GM23338 (cell line): ENCODE results near the gene ADPGK. TPM values are rescaled to one million over a fixed set of nuclear protein-coding genes. Genes with fewer than 3 reads are reported as not detected.

Experiments used
- ATAC-seq: fragments of 200-7000 bp; cut with Tn5 transposase; 3 replicates; pipeline ENCODE4 v1.9.1; 2020
- DNase-seq: peaks from one replicate; pipeline ENCODE4 v3.0.0-alpha.2; 2015; ENCODE audit warnings: low spot score
- H2AFZ ChIP-seq: fragments of 200-600 bp; sonication (generic); 2 replicates; pipeline ENCODE4 v1.8.0; 2016; ENCODE audit warnings: antibody characterized with exemption, mild to moderate bottlenecking, moderate library complexity
- H3F3A ChIP-seq: fragments of 200-600 bp; sonication (generic); replicated peaks from 2 replicates; pipeline ENCODE4 v1.8.0; 2017; ENCODE audit warnings: antibody characterized with exemption, mixed run types, low read depth
- H3K27ac ChIP-seq: fragments of 200-600 bp; sonication (generic); 2 replicates; pipeline ENCODE4 v1.6.1; 2016; ENCODE audit warnings: low read depth
- H3K27me3 ChIP-seq: fragments of 200-600 bp; sonication (generic); 2 replicates; pipeline ENCODE4 v1.8.0; 2016; ENCODE audit warnings: mild to moderate bottlenecking, mixed run types, moderate library complexity; ENCODE audit not compliant: insufficient read depth
- H3K36me3 ChIP-seq: fragments of 200-600 bp; sonication (generic); 2 replicates; pipeline ENCODE4 v1.8.0; 2016; ENCODE audit warnings: mild to moderate bottlenecking; ENCODE audit not compliant: insufficient read depth
- H3K4me1 ChIP-seq: fragments of 200-600 bp; sonication (generic); 2 replicates; pipeline ENCODE4 v1.8.0; 2016; ENCODE audit warnings: mild to moderate bottlenecking, moderate library complexity; ENCODE audit not compliant: insufficient read depth
- H3K4me2 ChIP-seq: fragments of 200-600 bp; sonication (generic); 2 replicates; pipeline ENCODE4 v1.7.1; 2017; ENCODE audit warnings: mixed run types
- H3K4me3 ChIP-seq: fragments of 200-600 bp; sonication (generic); 2 replicates; pipeline ENCODE4 v1.6.1; 2016; ENCODE audit warnings: mixed run types
- H3K79me2 ChIP-seq: fragments of 200-600 bp; sonication (generic); replicated peaks from 2 replicates; pipeline ENCODE4 v1.8.0; 2017; ENCODE audit warnings: mild to moderate bottlenecking; ENCODE audit not compliant: insufficient read depth
- H3K9me2 ChIP-seq: fragments of 200-600 bp; sonication (generic); 2 replicates; pipeline ENCODE4 v1.8.0; 2017; ENCODE audit not compliant: insufficient read depth
- H4K20me1 ChIP-seq: fragments of 200-600 bp; sonication (generic); replicated peaks from 2 replicates; pipeline ENCODE4 v1.8.0; 2017; ENCODE audit warnings: mild to moderate bottlenecking; ENCODE audit not compliant: insufficient read depth
- H3K27ac Mint-ChIP-seq: 2 replicates; pipeline ENCODE4 v1.8.0; 2020; ENCODE audit warnings: inconsistent platforms, mild to moderate bottlenecking, moderate library complexity, mixed read lengths
- H3K27me3 Mint-ChIP-seq: 3 replicates; pipeline ENCODE4 v1.8.0; 2022; ENCODE audit warnings: low read depth, mild to moderate bottlenecking, moderate library complexity, mixed read lengths, inconsistent platforms; ENCODE audit not compliant: insufficient read depth, poor library complexity
- H3K36me3 Mint-ChIP-seq: 3 replicates; pipeline ENCODE4 v1.8.0; 2021; ENCODE audit warnings: low read depth, mild to moderate bottlenecking, inconsistent platforms, moderate library complexity, mixed read lengths
- H3K4me1 Mint-ChIP-seq: 3 replicates; pipeline ENCODE4 v1.8.0; 2020; ENCODE audit warnings: mild to moderate bottlenecking, inconsistent platforms, mixed read lengths
- H3K4me3 Mint-ChIP-seq: 3 replicates; pipeline ENCODE4 v1.8.0; 2021; ENCODE audit warnings: moderate library complexity, mild to moderate bottlenecking, inconsistent platforms, mixed read lengths
- H3K9me3 Mint-ChIP-seq: 3 replicates; pipeline ENCODE4 v1.8.0; 2020; ENCODE audit warnings: moderate library complexity, mild to moderate bottlenecking, inconsistent platforms, mixed read lengths
- CREB1 ChIP-seq: fragments of 250-450 bp; sonication (Bioruptor Pico); IDR thresholded peaks from 2 replicates; pipeline ENCODE4 v1.5.0; 2020; ENCODE audit warnings: low read depth, mild to moderate bottlenecking, moderate library complexity
- EZH2 ChIP-seq: fragments of 200-600 bp; sonication (generic); IDR thresholded peaks from one replicate; pipeline ENCODE4 v1.8.0; 2017; ENCODE audit warnings: antibody characterized with exemption, mild to moderate bottlenecking, low read depth; ENCODE audit not compliant: unreplicated experiment
- EZH2phosphoT487 ChIP-seq: fragments of 200-600 bp; sonication (generic); IDR thresholded peaks from one replicate; pipeline ENCODE4 v1.8.1; 2018; ENCODE audit warnings: antibody characterized with exemption; ENCODE audit not compliant: unreplicated experiment
- JUNB ChIP-seq: IDR thresholded peaks from one replicate; pipeline ENCODE4 v1.6.1; 2016; ENCODE audit warnings: antibody characterized with exemption; ENCODE audit not compliant: unreplicated experiment
- NANOG ChIP-seq: IDR thresholded peaks from 2 replicates; pipeline ENCODE4 v1.6.1; 2016; ENCODE audit warnings: antibody characterized with exemption, borderline replicate concordance
- POLR2AphosphoS5 ChIP-seq: IDR thresholded peaks from 2 replicates; pipeline ENCODE4 v1.6.1; 2016; ENCODE audit warnings: antibody characterized with exemption, low read depth
- REST ChIP-seq: IDR thresholded peaks from one replicate; pipeline ENCODE4 v1.6.1; 2018; ENCODE audit warnings: antibody characterized with exemption; ENCODE audit not compliant: unreplicated experiment
- STAT1 ChIP-seq: IDR thresholded peaks from one replicate; pipeline ENCODE4 v1.6.1; 2016; ENCODE audit warnings: antibody characterized with exemption; ENCODE audit not compliant: unreplicated experiment
- ZNF114 ChIP-seq: fragments of 250-450 bp; sonication (Bioruptor Pico); IDR thresholded peaks from 2 replicates; pipeline ENCODE4 v1.5.0; 2020; ENCODE audit warnings: mild to moderate bottlenecking, moderate library complexity
- ZNF331 ChIP-seq: fragments of 250-450 bp; sonication (Bioruptor Pico); IDR thresholded peaks from 2 replicates; pipeline ENCODE4 v1.5.0; 2020; ENCODE audit warnings: low read depth, mild to moderate bottlenecking, moderate library complexity
- ZNF462 ChIP-seq: fragments of 250-450 bp; sonication (Bioruptor Pico); IDR thresholded peaks from 2 replicates; pipeline ENCODE4 v1.5.0; 2020; ENCODE audit warnings: mild to moderate bottlenecking, moderate library complexity
- polyA plus RNA-seq: library from polyadenylated mRNA; unstranded; fragments of >200 nt; fragmentation: Nextera tagmentation; extraction: Ambion mirVana; gene quantifications from 2 replicates; pipeline ENCODE4 v1.2.1, GENCODE V29; 2016
- total RNA-seq: library from RNA; depleted of rRNA; stranded (reverse); fragments of >200 nt; shearing (Covaris generic); gene quantifications from 2 replicates; pipeline ENCODE4 v1.2.3, GENCODE V29; 2014
- TF ChIP-seq, protein P1 (sequence below), 2 experiments: fragments of 200-600 bp in 1 of 2; sonication (generic) in 1 of 2; conservative IDR thresholded peaks; 2 replicates each; pipeline versions ENCODE4 v1.5.1 to v1.6.1; 2016 to 2017; ENCODE audit warnings: antibody characterized with exemption in 2 of 2, low read depth in 2 of 2, mild to moderate bottlenecking in 2 of 2, moderate library complexity in 1 of 2
- TF ChIP-seq, protein P2 (sequence below): IDR thresholded peaks from 2 replicates; pipeline ENCODE4 v1.6.1; 2016; ENCODE audit warnings: antibody characterized with exemption

Gene ADPGK
- total and polyA plus RNA-seq, 2 experiments from 2014 or later: 21.5 to 57.0 TPM

DNA sequence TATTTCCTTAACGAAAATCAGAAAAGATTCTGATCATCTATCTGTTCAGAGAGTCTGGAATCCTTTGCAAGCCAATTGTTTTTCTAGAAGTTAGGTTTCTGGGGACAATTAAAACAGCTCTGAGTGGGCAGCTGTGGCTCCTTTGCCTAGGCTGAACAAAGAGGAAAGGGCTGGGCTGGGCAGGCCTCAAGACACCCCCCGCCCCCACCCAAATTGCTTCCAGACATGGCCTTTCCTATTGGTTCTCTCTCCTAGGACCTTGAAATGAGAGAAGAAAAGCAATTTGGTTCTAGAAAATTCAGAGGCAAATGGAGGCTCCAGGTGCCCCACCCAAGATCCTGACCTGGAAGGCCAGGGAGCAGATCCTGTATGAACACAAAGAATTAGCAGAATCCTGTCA lies 2.3 kb upstream of the ADPGK start:
- no peaks in the 10 kb centered on the region for H3K9me3 Mint-ChIP-seq
- Histone ChIP-seq H4K20me1 (no peaks in the 10 kb centered on the region; the same call in 1 of the 2 replicates), H3K4me2 (no peak overlapping the region), H3K4me1 (peaks cover 16% of the 10 kb centered on the region), H3K9me2 (no peaks in the 10 kb centered on the region), H3K4me3 (no peak overlapping the region), H3K27ac (no peak overlapping the region), H3K27me3 (no peaks in the 10 kb centered on the region), H3K79me2 (peaks cover 25% of the 10 kb centered on the region), H2AFZ (peak overlapping the region; percentile 88), H3K36me3 (peaks cover 1% of the 10 kb centered on the region; the same call in 1 of the 2 replicates), H3F3A (peaks cover 5% of the 10 kb centered on the region; the same call in 1 of the 2 replicates)
- ATAC-seq (no peak), DNase-seq (no peak)
- peaks cover 15% of the 10 kb centered on the region for H3K4me1 Mint-ChIP-seq
- TF ChIP-seq POLR2AphosphoS5 (no peak), ZNF114 (no peak), NANOG (no peak), JUNB (no peak), EZH2 (no peak), EZH2phosphoT487 (no peak), REST (no peak), STAT1 (no peak), ZNF462 (CRISPR knock-in tag) (no peak), ZNF331 (CRISPR knock-in tag) (no peak), CREB1 (CRISPR knock-in tag) (no peak)
- TF ChIP-seq, protein P1, sequence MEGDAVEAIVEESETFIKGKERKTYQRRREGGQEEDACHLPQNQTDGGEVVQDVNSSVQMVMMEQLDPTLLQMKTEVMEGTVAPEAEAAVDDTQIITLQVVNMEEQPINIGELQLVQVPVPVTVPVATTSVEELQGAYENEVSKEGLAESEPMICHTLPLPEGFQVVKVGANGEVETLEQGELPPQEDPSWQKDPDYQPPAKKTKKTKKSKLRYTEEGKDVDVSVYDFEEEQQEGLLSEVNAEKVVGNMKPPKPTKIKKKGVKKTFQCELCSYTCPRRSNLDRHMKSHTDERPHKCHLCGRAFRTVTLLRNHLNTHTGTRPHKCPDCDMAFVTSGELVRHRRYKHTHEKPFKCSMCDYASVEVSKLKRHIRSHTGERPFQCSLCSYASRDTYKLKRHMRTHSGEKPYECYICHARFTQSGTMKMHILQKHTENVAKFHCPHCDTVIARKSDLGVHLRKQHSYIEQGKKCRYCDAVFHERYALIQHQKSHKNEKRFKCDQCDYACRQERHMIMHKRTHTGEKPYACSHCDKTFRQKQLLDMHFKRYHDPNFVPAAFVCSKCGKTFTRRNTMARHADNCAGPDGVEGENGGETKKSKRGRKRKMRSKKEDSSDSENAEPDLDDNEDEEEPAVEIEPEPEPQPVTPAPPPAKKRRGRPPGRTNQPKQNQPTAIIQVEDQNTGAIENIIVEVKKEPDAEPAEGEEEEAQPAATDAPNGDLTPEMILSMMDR (conservative IDR thresholded peaks at IDR 0.05; ENCODE audit: low read depth in 2 of 2): no peak
- TF ChIP-seq, protein P2, sequence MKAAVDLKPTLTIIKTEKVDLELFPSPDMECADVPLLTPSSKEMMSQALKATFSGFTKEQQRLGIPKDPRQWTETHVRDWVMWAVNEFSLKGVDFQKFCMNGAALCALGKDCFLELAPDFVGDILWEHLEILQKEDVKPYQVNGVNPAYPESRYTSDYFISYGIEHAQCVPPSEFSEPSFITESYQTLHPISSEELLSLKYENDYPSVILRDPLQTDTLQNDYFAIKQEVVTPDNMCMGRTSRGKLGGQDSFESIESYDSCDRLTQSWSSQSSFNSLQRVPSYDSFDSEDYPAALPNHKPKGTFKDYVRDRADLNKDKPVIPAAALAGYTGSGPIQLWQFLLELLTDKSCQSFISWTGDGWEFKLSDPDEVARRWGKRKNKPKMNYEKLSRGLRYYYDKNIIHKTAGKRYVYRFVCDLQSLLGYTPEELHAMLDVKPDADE: no peak
- H3K36me3 Mint-ChIP-seq: no peaks in the 10 kb centered on the region; the same call in 2 of the 3 replicates
- H3K4me3 Mint-ChIP-seq: no peak overlapping the region
- no peak overlapping the region for H3K27ac Mint-ChIP-seq
- no peaks in the 10 kb centered on the region for H3K27me3 Mint-ChIP-seq
